GM18508 (cell line): ENCODE data around the gene VLDLR.

Experiments used
- ATAC-seq: cut with Tn5 transposase; IDR thresholded peaks from one replicate; pipeline ENCODE4 v1.9.1; 2021; ENCODE audit warnings: moderate number of reproducible peaks; ENCODE audit not compliant: insufficient read depth, unreplicated experiment

VLDLR gene

GRCh38 chr9:2662496-2662895 lies 40.9 kb downstream of the VLDLR start:
- ATAC-seq = no peak

GRCh38 chr9:2663461-2664173 lies 42.0 kb downstream of the VLDLR start:
- no peak for ATAC-seq

- no peak for ATAC-seq
Measured at GRCh38 chr9:2664174-2665065, 42.8 kb downstream of the VLDLR start.

DNA sequence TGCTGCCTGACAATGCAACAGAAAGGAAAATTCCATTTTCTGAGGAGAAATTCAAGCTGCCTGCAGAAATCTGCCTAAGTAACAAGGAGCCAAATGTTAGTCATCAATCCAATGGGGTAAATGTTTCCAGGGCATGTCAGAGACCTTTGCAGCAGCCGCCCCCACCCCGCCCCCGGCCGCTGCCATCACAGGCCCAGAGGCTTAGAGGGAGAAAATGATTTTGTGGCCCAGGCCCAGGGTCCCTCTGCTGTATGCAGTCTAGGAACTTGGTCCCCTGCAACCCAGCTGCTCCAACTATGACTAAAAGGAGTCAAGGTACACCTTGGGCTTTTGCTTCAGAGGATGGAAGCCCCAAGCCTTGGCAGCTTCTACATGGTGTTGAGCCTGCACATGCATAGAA lies 45.0 kb downstream of the VLDLR start:
- ATAC-seq = no peak

GRCh38 chr9:2673161-2673560 lies 51.6 kb downstream of the VLDLR start:
- ATAC-seq = no peak

GRCh38 chr9:2674141-2674824 lies 52.7 kb downstream of the VLDLR start:
- ATAC-seq = no peak

- ATAC-seq = no peak
Measured at GRCh38 chr9:2675834-2676233, 54.2 kb downstream of the VLDLR start.

DNA sequence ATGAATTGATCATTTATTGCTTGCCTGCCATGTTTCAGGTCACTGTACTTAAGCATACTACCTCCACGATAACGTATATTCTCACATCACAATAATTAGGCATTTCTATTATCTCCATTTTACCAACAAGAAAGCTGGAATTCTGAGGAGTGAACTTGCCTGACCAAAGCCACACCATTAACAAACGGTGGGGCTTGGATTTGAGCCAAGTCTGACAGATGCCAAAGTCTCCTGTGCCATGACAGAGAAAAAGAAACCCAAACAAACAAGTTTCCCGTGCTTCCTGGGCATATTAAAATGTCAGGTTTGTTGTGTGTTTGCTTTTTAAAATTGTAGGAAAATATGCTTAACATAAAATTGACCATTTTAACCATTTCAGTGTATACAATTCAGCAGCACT lies 54.9 kb downstream of the VLDLR start:
- ATAC-seq = no peak

DNA sequence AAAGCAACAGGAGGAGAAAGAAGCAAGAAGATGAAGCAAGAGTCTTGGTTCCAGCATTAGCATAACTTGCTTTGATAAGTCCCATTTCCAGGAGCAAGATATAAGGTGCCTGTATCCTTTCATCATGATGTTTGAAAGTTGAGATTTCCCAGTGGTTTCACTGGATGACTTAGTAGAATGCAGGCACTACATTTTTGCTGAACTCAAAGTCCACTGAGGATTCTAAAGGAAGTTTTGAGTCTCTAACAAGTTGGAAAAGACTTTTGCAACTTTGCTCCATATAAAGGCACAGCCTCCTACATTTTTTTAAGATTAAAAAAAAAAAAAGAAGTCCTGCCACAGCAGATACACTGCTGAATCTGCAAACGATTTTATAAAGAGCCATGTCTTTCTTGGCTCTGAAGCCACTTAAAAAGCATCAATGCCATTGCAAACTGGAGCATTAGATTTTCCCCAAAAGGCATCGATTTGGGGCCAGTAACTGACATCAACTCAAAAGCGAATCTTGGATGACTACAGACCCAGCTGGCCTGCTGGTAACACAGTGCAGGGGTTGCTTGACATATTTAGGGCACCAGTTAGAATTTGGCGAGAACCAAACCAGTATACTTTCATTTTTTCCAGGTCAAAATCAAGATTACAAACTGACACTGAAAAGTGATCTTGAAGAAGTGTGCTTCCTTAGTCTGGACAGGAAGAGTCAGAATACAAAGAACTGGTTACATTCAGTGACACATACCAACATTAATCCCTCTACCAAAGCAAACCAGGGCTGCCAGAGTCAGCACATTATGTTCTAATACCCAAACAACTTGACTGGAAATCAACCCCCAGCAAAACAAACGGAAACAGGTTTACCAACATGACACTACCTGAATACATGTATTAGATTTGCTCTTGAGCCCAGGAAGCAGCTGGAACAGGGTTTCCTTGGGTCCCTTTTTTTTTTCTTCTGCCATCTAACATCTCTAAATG lies 56.6 kb downstream of the VLDLR start:
- no peak for ATAC-seq

- no peak for ATAC-seq
Measured at GRCh38 chr9:2679011-2679410, 57.4 kb downstream of the VLDLR start.

GRCh38 chr9:2681981-2682380 lies 60.4 kb downstream of the VLDLR start:
- ATAC-seq = no peak

DNA sequence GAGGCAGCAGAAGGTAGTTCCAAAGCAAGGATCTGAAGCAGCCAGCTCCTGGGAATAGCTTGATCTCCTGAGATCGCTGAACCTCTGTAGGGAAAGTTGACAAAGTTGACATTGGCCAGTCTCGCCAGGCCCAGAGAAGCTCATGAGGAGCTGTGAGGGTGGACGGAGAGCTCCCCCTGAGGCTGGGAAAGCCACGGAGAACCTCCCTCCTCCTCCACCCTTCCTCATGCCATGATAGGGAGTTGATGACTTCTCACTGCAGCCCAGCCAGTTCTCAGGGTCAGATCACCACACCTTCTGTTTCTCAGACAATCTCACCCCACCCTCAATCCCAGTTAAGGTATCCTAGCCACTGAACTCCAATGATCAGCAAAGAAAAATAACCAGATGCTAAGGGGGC lies 65.3 kb downstream of the VLDLR start:
- no peak for ATAC-seq

- ATAC-seq = no peak
Measured at GRCh38 chr9:2688636-2689035, 67.0 kb downstream of the VLDLR start.

GRCh38 chr9:2691212-2691611 lies 69.6 kb downstream of the VLDLR start:
- no peak for ATAC-seq

DNA sequence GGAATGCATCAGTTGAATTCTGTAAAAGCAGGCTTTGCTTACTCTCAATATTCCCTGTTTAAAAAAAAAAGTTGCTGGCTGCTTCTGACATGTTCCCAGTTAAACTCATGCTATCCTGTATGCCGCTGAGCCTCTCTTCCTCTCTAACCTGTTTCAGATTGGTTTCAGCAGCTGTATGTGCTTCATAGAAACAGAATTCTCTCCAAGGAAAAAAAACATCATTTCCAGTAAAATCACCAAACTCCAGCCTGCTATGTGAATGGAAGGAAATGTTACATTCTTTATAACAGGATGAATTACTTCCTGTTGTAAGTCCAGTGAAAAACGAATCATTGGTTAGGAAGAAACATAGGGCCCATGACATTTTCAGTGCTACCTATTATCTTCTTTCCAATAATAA lies 70.0 kb downstream of the VLDLR start:
- ATAC-seq = no peak

GRCh38 chr9:2693056-2693455 lies 71.5 kb downstream of the VLDLR start:
- ATAC-seq = no peak

DNA sequence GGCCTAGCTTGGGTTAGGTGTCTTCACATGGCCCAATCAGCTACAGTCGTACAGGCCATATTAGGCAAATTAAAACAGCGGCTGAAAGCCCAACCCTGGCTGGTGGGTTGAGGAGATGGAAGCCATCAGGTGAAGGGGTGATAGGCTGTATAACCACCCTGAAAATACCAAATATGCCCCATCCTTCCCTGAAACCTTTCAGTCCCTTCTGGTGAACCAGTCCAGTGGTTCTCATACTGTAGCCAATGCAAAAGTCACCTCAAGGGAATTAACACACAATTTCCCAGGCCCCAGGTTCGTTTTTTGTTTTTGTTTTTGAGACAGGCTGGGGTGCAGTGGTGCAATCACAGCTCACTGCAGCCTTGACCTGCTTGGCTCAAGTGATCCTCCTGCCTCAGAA lies 75.9 kb downstream of the VLDLR start:
- no peak for ATAC-seq

- ATAC-seq = no peak
Measured at GRCh38 chr9:2700398-2700797, 78.8 kb downstream of the VLDLR start.

GRCh38 chr9:2700909-2701550 lies 79.4 kb downstream of the VLDLR start:
- ATAC-seq = no peak

- ATAC-seq = no peak
Measured at GRCh38 chr9:2704504-2704903, 82.9 kb downstream of the VLDLR start.
